ENCODE data around the gene CORO7.

The CORO7 gene

GRCh38 chr16:4313563-4314531, 102.5 kb downstream of the CORO7 start:
- in situ Hi-C loops (cut with MboI; ENCODE audit: low sequenced_read_pairs), result no loop called here

- in situ Hi-C loops (cut with MboI; ENCODE audit: low sequenced_read_pairs), result no loop called here
Measured at GRCh38 chr16:4309833-4310266, 106.5 kb downstream of the CORO7 start.

GRCh38 chr16:4309102-4309832, 107.1 kb downstream of the CORO7 start:
- in situ Hi-C loops (cut with MboI; ENCODE audit: low sequenced_read_pairs), result no loop called here

GRCh38 chr16:4307215-4308037, 109.0 kb downstream of the CORO7 start:
- in situ Hi-C loops (cut with MboI; ENCODE audit: low sequenced_read_pairs), result no loop called here

- in situ Hi-C loops (cut with MboI; ENCODE audit: low sequenced_read_pairs), result no loop called here
Measured at GRCh38 chr16:4306470-4307214, 109.8 kb downstream of the CORO7 start.
